ENCODE data around the gene FLNB.
"Not testable (repeated sequence)": the region's sequence is repeated elsewhere in the genome, so short reads cannot be mapped to it uniquely, and the experiment has no call there.

FLNB gene

DNA sequence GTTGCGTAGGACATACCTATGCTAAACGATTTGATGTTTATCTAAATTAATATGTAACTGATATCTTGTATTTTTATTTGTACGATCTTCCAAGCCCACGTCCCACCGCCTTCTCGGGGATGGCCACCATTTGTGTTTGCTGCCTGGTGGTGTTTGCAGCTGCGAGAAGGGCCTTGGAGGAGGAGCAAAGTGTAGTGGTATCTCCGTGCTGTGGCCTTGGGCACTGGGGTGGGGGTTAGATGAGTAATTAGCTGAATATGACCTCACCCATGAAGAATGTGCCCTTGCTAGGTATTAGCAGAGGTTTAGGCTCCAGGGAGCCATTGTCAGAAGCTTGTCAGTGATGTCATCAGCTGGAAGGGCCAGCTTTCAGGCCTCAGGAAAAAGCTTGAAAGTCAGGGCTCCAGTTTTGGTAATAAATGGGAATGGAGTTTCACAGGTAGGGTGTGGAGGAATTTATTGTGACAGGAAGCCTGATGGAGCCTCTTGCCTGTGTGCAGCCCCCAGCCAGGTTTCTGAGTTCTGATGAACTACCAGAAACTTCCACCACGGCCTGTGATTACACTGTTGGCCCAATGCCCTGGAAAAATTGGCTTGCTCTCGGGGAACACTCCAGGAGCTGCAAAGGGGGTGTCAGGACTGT, 41.0 kb downstream of the FLNB start:
- ATAC-seq (no peak), DNase-seq (no peak)
- no peaks in the 10 kb centered on the region for H3K27me3 Mint-ChIP-seq
- H3K9me3 Mint-ChIP-seq = no peaks in the 10 kb centered on the region
- H3K27ac Mint-ChIP-seq = no peak overlapping the region
- H3K4me1 Mint-ChIP-seq = peaks cover 75% of the 10 kb centered on the region
- H3K4me3 Mint-ChIP-seq = no peak overlapping the region

DNA sequence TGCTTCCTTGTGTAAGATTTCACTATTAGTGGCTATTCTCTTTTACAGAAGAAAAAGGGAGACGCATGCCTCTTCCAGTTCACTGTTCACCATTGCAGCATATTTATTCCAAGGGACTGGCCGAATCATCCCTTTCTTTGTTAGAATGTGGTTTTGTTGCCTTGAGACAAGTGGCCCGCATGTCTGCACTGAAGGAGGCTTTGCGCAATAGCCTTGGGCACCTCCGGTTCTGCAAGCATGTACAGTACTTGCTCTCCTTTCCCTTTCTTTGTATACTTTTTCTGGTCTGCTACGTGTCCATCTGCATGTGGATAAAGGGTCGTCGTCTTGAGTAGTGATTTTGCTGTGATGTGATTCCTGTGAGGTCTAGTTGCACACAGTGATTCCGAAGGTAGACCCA, 43.0 kb downstream of the FLNB start:
- DNase-seq = no peak
- H3K4me1 Mint-ChIP-seq = peaks cover 63% of the 10 kb centered on the region

DNA sequence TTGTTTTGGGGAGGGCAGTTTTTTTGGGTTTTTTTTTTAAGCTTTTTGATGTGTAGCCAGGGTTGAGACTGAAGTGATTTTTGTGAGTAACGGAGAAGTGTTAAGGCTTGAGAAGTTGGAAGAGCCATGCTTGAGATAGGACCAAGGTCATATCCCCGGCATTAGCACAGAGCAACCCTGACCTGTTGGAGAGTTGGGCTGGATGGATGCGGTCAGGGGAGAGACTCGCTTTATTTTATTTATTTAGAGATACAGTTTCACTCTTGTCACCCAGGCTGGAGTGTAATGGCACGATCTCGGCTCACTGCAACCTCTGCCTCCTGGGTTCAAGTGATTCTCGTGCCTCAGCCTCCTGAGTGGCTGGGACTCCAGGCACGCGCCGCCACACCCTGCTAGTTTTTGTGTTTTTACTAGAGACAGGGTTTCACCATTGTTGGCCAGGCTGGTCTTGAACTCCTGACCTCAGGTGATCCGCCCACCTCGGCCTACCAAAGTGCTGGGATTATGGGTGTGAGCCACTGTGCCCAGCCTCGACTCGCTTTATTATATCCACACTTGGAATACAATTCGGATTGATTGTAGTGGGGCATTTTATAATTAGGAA, 43.5 kb downstream of the FLNB start:
- H3K4me1 Mint-ChIP-seq = peaks cover 58% of the 10 kb centered on the region

More for the DNA sequence above, 43.0 kb downstream of the FLNB start:
- no peaks in the 10 kb centered on the region for H3K9me3 Mint-ChIP-seq
- H3K27me3 Mint-ChIP-seq = no peaks in the 10 kb centered on the region
- no peak overlapping the region for H3K27ac Mint-ChIP-seq
- no peak overlapping the region for H3K4me3 Mint-ChIP-seq
- no peak for ATAC-seq

DNA sequence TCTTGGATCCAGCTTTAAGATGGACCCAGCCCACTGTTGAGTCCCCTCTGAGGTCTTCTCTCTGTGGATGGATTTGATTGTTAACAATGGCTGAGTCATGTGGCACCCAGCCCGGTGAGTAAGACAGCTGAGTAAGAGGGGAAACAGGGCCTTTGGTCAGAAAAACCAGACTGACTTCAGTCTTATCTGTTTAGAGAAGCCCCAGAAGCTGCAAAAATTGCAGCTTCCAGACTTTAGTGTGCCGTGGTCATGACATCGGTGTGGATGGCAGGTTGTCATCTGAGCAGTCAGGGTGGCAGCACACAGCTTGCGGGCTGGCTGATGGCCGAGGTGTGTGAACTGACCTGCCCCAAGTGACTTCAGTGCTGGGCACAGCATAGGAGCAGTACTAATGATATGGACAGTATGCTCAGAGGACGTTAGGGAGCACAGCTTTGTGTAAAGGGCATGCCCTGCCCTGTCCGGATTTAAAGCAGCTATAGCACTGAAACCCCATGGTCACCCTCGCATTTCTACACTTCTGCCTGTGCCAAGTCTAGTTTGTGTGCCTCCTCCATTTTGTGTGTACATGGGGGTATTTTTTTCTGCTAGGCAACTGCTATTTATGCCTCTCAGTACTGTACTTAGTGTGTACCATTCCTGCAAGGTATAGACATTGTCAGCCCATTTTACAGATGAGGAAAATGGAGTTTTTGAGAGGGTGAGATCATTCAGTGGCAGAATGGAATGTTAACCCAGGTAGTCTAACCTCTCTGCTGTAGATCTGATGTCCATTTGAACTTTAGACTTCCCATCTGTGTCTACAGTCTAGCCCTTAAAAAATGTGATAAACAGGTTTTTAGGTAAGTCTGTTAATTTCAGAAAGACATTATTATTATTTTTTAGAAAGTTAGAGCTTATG, 44.4 kb downstream of the FLNB start:
- Mint-ChIP-seq H3K9me3 (no peaks in the 10 kb centered on the region), H3K4me3 (no peak overlapping the region), H3K27ac (peak overlapping the region in 1 of 2 donors; percentile 12), H3K4me1 (peaks cover 60% of the 10 kb centered on the region), H3K27me3 (no peaks in the 10 kb centered on the region)
- peak; percentile 96 for ATAC-seq
- peak; percentile 19 to 55 for DNase-seq

More for the DNA sequence above, 43.5 kb downstream of the FLNB start:
- not testable (repeated sequence) for DNase-seq, ATAC-seq, H3K9me3 Mint-ChIP-seq, H3K4me3 Mint-ChIP-seq, H3K27me3 Mint-ChIP-seq
- H3K27ac Mint-ChIP-seq = peak overlapping the region in 1 of 2 donors; percentile 62

DNA sequence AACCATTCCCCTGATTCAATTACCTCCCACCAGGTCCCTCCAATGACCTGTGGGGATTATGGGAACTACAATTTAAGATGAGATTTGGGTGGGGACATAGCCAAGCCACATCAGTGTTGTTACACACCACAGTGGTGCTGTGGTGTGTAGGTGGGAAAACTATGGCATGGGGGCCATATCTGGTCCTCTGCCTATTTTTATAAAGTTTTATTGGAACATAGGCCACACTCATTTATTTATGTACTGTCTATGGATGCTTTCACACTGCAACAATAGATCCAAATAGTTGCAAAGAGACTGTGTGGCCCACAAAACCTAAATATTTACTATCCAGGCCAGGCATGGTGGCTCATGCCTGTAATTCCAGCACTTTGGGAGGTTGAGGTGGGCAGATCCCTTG, 46.4 kb downstream of the FLNB start:
- no peak for ATAC-seq
- Mint-ChIP-seq H3K27ac (no peak overlapping the region), H3K4me3 (no peak overlapping the region), H3K27me3 (no peaks in the 10 kb centered on the region), H3K4me1 (peaks cover 52% of the 10 kb centered on the region), H3K9me3 (no peaks in the 10 kb centered on the region)
- no peak for DNase-seq

DNA sequence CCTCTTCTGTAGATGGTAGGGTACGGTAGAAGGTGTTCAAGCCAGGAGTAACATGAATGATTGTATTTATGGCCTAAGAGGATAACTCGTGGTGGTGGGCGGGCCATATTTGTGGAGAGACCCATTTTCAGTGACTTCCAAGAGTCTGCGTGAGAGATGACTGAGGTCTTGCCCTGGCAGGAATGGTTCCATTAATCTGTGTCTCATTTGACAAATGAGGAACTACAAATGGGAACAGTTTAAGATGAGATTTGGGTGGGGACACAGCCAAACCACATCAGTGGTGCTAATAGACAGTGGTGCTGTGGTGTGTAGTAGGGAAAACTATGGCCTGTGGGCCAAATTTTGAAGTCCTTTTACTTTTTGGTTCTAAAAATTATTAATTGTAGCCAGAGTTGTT, 47.1 kb downstream of the FLNB start:
- Mint-ChIP-seq H3K9me3 (no peaks in the 10 kb centered on the region), H3K27ac (no peak overlapping the region), H3K4me1 (peaks cover 47% of the 10 kb centered on the region), H3K27me3 (no peaks in the 10 kb centered on the region), H3K4me3 (no peak overlapping the region)
- DNase-seq (no peak), ATAC-seq (no peak)

DNA sequence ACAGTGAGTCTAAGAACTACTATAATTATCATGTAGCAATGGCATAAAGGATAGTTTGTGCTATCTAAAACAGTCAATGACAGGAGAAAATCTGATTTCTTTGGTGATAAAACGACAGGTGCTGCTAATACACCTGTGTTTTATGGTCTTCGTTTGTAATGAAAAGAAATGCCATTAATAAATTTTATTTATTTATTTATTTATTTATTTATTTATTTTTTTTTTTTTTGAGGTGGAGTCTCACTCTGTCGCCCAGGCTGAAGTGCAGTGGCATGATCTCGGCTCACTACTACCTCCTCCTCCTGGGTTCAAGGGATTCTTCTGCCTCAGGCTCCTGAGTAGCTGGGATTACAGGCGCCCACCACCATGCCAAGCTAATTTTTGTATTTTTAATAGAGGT, 47.7 kb downstream of the FLNB start:
- H3K4me1 Mint-ChIP-seq = peaks cover 43% of the 10 kb centered on the region
- not testable (repeated sequence) for DNase-seq

DNA sequence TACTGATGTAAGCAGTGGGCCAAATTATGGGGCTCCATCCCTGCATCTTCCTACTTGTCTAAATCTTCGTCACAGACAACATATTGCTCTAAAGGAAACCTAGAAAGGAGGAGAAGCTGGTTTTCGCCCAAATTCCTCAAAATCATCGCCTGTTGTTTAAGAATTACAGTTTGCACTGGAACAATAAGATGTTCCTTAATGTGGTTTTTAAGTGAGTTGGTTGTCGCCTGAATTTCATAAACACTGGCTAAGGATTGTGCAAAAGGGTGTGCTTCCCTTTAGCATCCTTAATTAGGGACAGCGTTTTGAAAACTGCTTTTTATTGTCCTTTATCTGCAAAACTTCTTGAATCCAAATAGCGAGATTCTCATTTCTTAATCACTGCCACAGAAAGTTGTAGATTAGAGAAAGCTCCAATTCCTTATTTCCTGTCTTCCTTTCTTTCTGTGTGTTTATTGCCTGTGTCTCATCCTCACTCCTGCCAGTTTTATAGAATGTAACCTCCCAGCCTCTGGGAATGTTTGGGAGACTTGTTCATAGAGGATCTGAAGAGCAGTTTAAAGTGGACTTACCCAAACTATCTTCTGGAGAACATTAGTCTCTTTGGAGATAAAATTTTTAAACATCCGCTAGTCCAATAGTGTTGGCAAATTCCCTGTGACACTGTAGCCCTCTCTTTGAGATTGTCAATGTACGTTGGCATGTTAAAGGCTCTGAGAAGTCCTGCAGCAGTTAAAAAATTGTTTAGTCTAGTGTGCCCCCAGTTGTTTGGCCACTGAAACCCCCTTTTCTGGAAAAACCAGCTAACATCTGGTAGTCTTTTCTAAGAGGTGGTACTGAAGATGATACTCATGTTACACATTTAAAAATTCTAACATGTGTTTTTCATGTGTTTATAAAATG, 50.4 kb downstream of the FLNB start:
- no peak for DNase-seq
- no peak overlapping the region for H3K4me3 Mint-ChIP-seq
- no peak for ATAC-seq
- H3K4me1 Mint-ChIP-seq = peaks cover 30% of the 10 kb centered on the region
- no peaks in the 10 kb centered on the region for H3K9me3 Mint-ChIP-seq
- no peak overlapping the region for H3K27ac Mint-ChIP-seq
- H3K27me3 Mint-ChIP-seq = no peaks in the 10 kb centered on the region

More for the DNA sequence above, 47.7 kb downstream of the FLNB start:
- not testable (repeated sequence) for H3K4me3 Mint-ChIP-seq, H3K9me3 Mint-ChIP-seq, ATAC-seq, H3K27me3 Mint-ChIP-seq, H3K27ac Mint-ChIP-seq

DNA sequence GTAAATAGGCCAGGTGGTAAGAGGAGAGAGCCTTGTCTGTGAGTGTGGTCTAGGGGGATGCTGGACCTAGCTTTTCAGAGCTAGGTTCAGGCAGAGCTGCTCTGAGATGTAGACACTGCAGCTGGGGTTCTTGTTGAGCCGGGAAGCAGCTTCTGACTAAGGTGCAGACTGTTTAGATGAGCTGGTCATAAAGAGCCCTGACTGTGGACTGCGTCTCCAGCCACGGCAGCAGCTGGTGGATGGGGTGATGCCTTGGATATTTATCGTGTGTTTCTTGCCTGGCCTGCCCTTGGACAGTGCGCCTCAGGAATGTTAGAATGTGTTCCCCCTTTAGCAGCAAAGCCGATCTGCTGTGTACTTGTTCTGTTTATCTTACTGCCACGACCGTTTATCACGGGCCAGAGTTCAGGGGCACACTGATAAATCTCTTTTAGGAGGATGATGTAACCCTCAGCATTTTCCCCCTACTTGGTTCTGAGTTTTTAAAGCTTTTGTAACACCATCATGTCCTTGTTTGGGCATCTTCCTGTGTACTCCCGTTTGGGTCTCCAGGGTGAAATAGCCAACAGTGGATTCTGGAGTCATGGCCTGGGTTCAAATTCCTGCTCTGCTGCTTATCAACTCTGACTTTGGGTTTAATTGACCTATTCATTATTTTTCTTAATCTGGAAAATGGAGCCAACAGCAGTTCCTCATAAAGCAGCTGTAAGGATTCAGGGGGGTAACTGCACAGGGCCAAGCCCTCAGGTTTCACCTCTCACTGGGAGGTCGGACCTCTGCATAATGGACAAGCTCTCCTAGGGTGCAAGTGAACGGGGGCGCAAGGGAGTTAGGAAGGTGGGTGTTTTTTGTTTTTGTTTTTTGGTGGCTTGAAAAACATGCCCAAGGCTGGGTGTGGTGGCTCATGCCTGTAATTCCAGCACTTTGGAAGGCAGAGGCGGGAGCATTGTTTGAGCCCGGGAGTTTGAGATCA, 51.4 kb downstream of the FLNB start:
- no peaks in the 10 kb centered on the region for H3K9me3 Mint-ChIP-seq
- no peak for ATAC-seq
- H3K27ac Mint-ChIP-seq = no peak overlapping the region
- no peak overlapping the region for H3K4me3 Mint-ChIP-seq
- DNase-seq = no peak
- H3K27me3 Mint-ChIP-seq = no peaks in the 10 kb centered on the region
- H3K4me1 Mint-ChIP-seq = peaks cover 24% of the 10 kb centered on the region

DNA sequence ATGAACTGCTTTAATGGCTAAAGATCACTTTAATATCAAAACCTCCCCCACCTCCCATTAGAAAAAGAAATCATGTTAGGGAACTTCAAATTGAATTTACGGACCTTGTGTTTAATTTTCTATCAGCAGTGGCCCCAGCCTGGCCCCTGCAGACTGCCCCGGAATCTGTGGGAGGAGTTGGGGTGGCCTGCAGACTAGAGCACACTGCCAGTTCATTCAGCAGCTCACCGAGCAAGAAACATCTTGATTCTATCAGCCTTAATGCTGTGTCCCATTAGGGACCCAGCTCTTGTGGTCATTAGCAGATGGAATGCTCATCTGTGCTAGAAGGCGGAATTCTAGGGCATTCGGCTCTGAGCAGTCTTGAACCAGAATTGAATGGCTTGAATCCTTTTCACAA, 54.2 kb downstream of the FLNB start:
- no peaks in the 10 kb centered on the region for H3K9me3 Mint-ChIP-seq
- ATAC-seq = no peak
- no peak overlapping the region for H3K27ac Mint-ChIP-seq
- no peak overlapping the region for H3K4me3 Mint-ChIP-seq
- H3K27me3 Mint-ChIP-seq = no peaks in the 10 kb centered on the region
- no peak for DNase-seq
- peaks cover 31% of the 10 kb centered on the region for H3K4me1 Mint-ChIP-seq

DNA sequence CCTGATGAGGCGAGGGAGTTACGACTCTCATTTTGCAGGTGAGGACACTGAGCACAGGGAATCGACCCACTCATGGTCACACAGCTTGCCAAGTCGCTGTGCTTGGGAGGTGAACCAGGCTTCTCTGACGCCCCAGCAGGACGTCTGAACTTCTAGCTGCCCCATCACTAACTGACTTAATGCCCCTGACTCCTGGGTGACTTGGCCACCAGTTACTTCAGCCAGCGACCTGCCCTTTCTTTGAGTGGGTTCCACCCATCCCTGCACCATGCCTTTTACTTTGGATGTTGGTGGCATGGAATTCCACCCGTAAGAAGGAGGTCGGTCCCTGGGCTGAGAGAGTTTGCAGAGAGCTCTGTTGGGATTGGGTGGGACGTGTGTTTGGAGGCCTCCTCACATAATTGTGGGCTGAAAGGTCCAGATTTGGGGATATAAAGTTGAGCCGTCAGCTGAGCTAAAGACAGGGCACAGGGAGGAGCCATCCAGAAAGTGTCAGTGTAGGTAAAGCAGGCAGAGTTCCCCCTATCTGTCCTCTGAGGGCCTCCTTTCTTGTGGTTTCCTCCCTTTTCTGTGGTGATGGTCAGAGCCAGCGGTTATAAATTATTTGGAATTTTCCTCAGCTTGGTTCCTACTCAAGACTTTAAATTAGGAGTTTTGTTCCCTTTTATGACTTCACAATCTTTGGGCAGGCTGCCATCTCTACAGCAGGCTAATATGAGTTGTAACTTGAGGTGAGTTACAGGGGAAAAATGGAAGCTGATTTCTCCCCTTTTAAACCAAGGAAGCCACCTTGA, 55.0 kb downstream of the FLNB start:
- no peak for DNase-seq
- Mint-ChIP-seq H3K9me3 (no peaks in the 10 kb centered on the region), H3K27me3 (no peaks in the 10 kb centered on the region), H3K4me3 (no peak overlapping the region), H3K4me1 (peaks cover 32% of the 10 kb centered on the region), H3K27ac (no peak overlapping the region)
- no peak for ATAC-seq

DNA sequence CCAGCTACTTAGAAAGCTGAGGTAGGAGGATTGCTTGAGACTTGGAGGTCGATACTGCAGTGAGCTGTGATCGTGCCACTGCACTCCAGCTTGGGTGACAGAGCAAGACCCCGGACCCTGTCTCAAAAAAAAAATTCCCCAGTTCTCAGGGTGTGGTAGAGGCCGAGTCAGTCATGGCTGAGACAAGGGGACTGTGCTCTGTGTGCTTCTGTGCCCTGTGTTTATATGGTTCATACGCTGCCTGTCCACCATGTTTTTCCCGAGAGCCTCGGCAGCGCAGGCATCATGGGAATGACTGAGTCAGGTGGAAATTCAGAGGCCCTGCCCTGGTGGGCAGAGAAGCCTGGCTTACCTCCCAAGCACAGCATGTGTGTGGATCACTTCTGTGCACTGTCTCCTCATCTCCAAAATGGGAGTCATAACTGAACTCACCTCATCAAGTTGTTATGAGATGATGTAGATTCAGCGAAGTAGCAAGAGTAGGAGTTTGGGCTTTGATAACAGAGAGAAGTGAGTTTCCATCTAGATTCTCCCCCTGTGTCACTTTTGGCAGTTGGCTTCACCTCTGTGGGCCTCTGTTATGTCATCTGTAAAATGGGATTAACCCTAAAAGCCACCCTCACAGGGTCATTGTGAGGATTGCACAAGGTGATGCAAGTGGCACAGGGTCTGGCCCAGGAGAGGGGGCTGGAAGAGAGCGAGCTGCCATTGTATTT, 56.9 kb downstream of the FLNB start:
- Mint-ChIP-seq H3K4me3 (no peak overlapping the region), H3K4me1 (peaks cover 28% of the 10 kb centered on the region), H3K27ac (peak overlapping the region in 1 of 2 donors; percentile 74), H3K9me3 (no peaks in the 10 kb centered on the region), H3K27me3 (no peaks in the 10 kb centered on the region)
- peak; percentile 74 for ATAC-seq
- DNase-seq = no peak

DNA sequence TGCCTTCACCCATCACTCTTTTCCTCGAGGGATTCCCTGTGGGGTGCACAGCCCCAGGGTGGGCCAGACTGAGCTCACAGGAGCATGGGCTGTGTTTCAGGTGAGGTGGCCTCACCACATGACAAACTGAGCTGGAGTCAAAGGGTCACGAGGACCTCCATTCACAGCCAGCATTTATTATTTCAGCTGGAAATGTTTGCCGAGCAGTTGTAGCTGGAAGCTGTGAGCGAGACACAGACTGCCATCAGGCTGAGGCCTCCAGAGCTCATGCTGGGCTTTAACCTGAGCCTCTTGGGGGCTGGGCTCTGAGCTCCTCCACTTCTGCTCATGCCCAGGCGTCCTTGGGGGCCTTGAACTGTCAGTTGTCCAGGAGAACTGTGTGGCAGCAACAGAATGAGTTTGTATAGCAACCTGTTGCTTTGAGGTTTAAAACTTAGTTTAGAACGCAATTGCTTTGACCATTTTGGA, 57.5 kb downstream of the FLNB start:
- ATAC-seq (no peak), DNase-seq (no peak)
- Mint-ChIP-seq H3K4me3 (no peak overlapping the region), H3K27ac (no peak overlapping the region), H3K9me3 (no peaks in the 10 kb centered on the region), H3K4me1 (peaks cover 28% of the 10 kb centered on the region), H3K27me3 (no peaks in the 10 kb centered on the region)
